SU-DHL-6 (cell line): ENCODE measurements around the gene TFEB.

ENCODE experiments used
- CTCF ChIP-seq: fragments of 200-600 bp; sonication (generic); IDR thresholded peaks from one replicate; pipeline ENCODE4 v1.5.1; 2017; ENCODE audit warnings: antibody characterized with exemption, mild to moderate bottlenecking, low read length, moderate library complexity; ENCODE audit not compliant: insufficient read depth, poor library complexity, severe bottlenecking
- EZH2phosphoT487 ChIP-seq: fragments of 200-600 bp; sonication (generic), shearing (Covaris generic); conservative IDR thresholded peaks from 2 replicates; pipeline ENCODE4 v1.6.1; 2018; ENCODE audit warnings: mild to moderate bottlenecking, antibody characterized with exemption, low read length, moderate library complexity, mixed read lengths

DNA sequence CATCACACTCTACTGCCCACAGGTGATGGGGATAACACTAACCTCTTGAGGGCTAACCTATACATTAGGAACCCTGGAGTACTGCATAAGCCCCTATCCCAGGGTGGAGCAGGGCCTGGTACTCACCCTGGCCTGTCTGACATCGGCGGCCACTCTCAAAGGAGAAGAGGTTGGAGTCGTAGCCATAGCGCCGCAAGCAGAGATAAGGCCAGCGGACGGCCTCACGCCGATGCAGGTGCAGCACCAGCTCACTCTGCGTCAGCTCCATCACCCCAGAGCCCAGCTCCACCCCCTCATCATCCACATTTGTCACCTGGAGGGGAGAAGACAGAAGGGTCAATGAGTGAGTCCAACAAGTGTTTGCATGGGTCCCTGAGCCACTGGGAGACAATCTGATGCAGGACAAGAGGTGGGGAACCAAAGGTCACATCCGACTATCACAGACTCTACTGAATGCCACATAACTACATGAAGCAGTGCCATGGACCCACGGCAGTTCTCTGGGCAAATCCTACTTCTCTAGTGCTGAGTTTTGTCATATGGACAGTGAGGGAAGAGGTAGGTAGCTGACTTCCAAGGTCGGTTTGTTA is 40.0 kb upstream of the TFEB start:
- TF ChIP-seq CTCF (no peak), EZH2phosphoT487 (no peak)
